T-helper 2 cell treated with Interferon-gamma antibody and Interleukin-4, amounts not matched to agents 100 ng/mL and 5 ng/mL, for 36 hours (primary cell): ENCODE measurements around the gene RPTOR. TPM values are rescaled to one million over a fixed set of nuclear protein-coding genes. Genes with fewer than 3 reads are reported as not detected.

Source experiments
- intact Hi-C: fragments of 100-400 bp; cut with micrococcal nuclease; formaldehyde crosslinking; loops from one replicate; pipeline ENCODE4 v1.15.1; 2023
- total RNA-seq: library from RNA; stranded (reverse); gene quantifications from 2 replicates; pipeline ENCODE4 v1.2.3, GENCODE V29; 2022

Gene RPTOR
- total RNA-seq, 1 donor from 2014 or later, result 78.5 TPM

DNA sequence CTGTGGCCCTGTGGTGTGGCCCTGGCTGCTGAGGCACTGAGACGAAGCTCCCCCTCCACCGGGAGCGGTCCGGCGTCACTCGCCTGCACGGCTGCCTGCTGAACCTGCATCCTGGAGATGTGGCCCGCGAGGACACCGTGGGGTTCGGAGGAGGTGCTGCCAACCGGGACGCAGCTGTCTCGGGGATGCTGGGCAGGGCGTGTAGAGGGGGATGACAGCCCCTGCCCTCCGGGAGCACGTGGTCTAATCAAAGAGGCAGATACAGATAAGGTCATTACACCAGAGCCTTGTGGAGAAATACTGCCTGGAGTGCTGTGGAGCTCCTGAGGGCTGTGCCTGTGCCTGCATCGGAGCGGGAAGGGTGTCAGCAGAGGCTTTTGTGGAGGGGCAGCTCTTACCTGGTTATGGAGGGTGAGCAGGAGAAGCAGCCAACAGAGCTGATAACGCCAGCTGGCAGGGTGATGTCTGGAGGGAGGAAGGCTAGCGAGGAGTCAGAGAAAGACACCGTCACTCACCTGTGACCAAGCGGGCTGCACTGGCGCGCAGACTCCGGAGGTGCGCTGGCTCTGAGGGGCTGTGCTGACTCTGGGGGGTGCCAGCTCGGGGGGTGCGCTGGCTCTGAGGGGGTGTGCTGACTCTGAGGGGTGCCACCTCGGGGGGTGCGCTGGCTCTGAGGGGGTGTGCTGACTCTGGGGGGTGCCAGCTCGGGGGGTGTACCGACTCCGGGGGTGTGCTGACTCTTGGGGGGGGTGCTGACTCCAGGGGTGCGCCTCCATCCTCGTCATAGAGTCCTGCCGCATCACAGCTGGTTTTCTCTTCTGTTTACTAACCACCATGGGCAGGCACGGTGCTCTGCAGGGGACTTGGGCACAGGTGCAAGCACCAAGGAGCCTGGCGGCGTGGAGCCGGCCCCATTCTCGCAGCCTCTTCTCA, 342.3 kb downstream of the RPTOR start:
- intact Hi-C loops, result no loop called here

DNA sequence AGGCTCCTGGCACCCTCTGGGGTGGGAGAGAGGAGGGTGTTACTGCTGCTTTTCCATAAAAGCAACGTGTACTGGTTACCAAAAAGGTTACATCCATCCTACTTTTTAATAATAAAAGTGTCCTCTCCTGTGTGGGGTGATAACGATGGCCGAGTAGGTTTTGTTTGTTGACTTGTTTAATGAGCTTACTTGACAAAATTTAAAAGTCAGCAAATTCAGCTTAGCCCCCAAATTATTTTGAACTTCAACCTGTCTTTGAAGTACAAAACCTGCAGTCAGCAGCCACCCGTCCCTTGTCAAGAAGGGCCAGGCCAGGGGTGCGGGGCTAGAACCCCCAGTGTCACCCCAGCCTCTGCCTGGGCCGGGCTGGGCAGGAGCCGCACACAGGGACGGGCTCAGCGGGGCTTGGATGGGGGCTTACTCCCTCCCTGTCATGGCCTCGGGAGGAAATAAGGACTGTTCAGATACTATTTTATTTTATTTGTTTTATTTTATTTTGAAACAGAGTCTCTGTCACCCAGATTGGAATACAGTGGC, 343.1 kb downstream of the RPTOR start:
- intact Hi-C loops, result no loop called here

DNA sequence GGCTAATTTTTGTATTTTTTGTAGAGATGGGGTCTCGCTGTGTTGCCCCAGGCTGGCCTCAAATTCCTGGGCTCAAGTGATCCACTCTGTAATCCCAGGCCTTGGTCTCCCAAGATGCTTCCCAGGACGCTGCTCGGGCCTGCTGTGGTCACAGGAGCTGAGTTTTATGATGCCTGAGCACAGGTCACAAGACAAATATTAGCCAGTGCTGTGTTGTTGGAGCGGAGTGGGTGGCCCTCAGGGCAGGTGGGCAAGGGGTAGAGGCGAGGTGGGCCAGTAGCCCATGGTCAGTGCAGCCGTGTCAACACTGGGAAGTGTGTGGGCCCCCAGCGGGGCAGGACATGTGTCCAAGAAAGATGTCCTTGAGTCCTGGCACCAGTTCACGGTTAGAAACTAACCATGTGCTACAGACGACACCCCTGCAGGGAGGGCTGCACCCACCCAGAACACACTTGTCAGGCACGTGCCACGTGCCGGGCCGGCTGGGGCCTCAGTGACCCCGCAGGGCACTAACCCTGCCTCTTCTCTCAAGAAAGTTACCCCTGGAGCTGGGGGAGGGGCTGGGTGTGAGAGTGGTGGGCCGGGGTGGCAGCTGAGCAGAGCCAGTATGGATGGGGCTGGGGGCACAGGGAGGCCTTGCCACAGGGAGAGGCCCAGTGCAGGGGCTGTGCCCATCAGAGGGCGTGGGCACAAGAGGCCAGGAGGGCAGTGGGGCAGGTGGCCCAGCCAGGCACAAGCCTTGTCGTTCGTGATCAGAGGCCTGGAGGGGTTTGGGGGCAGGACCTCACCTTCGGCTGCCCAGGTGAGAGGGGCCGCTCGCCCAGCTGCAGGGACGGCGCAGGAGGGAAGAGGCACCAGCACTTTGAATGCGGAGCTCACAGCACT, 343.9 kb downstream of the RPTOR start:
- intact Hi-C loops, result no loop called here

DNA sequence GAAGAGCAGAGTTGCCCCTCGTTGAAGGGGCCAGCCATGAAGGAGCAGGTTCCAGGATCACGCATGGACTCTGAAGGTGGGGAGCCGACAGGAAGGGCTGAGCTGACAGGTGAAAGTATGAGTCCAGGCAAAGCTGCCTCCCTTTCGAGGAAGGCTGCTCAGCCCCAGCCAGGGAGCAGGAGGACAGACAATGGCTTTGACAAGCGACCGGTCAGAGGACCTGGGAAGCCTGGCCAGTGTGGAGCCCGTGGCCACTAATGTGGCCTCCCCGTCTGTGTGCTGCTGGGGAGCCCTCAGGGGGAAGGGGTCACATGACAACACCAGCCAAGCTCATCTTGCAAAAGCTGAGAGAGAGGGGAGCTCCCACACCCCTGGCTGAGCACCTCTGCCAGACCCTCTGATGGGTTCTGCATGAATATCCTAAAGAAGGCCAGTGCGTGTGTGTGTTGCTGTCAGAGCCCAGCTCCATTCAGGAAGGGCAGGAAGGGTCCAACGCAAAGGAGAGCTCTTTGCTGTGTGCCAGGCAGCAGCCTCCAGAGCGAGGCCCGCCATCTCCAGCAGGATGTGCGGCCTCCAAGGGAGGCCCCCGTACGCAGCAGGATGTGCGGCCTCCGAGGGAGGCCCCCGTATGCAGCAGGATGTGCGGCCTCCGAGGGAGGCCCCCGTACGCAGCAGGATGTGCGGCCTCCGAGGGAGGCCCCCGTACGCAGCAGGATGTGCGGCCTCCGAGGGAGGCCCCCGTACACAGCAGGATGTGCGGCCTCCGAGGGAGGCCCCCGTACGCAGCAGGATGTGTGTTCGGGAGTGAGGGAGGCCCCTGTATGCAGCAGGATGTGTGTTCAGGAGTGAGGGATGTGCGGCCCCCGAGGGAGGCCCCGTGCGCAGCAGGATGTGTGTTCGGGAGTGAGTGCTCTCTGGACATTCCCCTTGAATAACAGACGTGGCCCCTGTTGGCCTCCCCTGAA, 344.9 kb downstream of the RPTOR start:
- intact Hi-C loops, result loop anchor here (2.0 to 10.0 kb wide), 4 partner anchors 49 to 315 kb away; no protein-coding TSS in a partner anchor

DNA sequence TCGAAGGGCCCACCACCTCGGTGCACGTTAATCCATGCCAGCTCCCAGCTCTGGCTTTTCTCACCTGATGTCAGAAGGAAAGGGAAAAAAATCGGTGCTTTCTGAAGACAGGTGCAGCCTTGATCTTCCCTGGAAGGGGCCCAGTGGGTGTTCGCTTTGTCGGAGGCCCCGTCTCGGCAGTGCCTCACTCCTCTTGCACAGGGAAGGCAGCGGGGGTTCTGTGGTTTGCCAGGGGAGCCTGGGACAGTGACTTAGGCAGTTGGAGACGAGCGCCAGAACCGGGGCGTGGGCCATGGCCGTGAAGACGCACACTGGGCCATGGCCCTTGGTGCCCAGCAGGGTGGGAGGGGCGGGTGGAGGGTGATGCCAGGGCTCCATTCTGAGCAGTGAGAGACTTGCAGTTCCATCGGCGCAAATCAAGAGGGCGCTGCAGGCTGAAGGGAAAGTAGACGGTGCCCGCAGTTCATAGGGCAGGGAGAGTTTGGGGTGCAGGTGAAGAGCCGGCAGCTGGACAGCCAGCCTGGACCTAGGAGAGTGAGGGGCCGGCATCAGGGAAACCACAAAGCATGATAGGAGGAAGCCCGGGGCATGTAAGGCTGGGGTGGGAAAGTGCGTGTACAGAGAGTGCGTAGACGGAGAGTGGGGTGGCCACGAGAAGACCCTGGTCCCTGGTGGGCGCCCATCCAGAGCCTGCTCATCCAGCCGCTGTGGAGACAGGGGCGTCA, 345.7 kb downstream of the RPTOR start:
- intact Hi-C loops, result loop anchor here (2.0 to 10.0 kb wide), 4 partner anchors 48 to 316 kb away; no protein-coding TSS in a partner anchor

DNA sequence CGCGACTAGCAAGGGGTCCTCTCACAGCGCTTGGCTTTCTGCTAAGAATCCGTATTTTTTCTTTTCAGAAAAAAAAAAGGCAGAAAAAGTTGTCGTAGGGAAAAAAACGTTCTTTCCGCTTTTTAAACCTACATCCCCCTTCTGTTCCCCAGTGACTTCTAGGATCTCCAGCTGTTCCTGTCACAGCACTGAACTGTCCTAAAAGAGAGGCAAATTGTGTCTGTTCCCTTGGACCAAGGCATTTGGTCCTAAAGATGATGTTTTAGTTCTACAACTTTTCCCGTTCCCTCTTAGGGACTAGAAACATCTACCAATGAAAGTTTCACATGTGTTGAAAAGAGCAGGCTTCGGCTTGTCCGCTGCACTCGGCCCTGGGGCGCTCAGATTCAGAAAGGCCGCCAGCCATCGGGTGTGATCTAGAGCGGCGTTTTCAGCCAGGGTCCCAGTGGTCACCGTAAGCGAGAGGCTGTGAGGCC, 346.3 kb downstream of the RPTOR start:
- intact Hi-C loops, result loop anchor here (1.0 to 10.0 kb wide), 5 partner anchors 14 to 316 kb away; no protein-coding TSS in a partner anchor

DNA sequence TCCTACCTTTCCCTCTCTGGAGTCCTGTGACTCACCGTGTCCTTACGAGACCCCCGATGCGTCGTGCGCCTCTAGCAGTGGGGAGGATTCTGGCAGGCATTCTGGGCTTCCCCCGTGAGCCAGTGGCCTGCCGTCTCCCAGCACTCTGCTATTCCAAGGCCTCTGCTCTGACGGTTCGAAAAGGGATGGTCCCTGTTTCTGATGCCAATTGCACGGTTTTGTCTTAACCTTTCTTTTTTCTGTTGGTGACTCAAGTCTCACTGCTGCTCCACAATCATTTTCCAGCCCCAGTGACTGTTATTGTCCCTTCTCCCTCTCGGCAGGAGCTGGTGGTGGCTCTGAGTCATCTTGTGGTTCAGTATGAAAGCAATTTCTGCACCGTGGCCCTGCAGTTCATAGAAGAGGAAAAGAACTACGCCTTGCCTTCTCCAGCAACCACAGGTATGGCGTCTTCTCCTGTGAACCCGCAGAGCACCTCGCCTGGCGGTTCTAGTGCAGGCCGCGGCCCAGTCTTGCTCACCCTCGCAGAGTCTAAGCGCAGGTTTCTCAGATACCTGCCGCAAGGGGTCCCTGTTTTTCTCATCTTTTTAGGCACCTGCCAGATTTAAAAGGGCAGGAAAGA, 346.9 kb downstream of the RPTOR start:
- intact Hi-C loops, result loop anchor here (1.0 to 10.0 kb wide), 8 partner anchors 14 to 437 kb away; no protein-coding TSS in a partner anchor

DNA sequence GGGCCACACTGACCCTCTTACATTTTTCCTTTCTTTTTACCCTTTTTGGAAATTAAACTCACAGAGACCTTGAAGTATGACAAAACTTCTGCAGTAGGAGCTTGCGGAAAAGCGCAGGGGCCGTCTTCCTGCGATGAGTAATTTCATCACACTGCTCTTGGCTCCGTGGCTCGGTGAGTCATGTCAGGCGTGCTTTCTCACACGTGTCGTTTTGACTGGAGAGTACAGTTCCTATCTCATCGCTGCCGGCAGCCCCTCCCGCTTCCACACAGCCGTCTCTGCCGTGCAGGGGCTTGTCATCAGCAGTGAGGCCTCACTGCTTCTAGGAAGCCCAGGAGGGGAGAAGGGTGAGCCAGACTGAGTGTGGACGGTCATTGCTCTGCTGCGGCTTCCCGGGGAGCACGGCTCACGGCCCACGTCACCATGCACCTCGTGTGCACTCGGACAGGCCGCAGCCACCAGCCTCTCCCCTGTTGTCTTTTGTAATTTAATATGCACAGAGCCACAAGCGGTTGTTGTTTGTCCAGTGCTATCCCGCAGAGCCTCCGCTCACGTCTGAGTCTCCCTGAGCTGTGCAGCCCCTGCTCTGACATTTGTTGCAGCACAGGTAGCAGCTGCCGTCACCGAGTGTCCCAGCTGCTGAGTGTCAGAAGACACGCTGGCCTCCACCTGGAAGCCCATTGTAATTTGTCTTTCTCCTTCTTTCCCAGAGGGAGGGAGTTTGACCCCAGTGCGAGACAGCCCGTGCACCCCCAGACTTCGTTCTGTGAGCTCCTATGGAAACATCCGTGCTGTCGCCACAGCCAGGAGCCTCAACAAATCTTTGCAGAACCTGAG, 347.6 kb downstream of the RPTOR start:
- intact Hi-C loops, result loop anchor here (1.0 to 10.0 kb wide), 6 partner anchors 26 to 438 kb away; no protein-coding TSS in a partner anchor

DNA sequence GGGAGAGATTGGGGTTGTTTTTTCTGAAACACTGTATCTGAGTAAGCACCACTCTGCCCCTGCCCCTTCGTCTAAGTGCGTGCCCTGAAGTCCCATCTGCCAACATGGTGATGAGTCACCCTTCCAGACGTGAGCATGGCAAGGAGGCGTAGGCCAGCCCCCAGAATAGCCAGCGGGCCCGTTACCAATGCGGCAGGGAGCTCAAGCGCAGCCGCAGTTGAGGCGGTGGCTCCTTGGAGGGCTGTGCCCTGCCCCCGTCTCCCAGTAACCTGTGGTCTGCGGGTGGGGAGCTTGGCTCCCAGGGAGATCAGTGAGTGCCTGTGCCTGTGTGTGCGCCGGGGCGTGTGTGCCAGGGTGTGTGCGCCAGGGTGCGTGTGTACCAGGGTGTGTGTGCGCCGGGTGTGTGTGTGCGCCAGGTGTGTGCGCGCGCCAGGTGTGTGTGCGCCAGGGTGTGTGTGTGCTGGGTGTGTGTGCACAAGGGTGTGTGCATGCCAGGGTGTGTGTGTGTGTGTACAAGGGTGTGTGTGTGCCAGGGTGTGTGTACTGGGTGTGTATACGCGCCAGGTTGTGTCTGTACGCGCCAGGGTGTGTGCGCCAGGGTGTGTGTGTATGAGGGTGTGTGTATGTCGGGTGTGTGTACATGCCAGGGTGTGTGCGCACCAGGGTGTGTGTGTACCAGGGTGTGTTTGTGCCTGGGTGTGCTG, 348.4 kb downstream of the RPTOR start:
- intact Hi-C loops, result loop anchor here (1.0 to 10.0 kb wide), 6 partner anchors 27 to 439 kb away; no protein-coding TSS in a partner anchor

DNA sequence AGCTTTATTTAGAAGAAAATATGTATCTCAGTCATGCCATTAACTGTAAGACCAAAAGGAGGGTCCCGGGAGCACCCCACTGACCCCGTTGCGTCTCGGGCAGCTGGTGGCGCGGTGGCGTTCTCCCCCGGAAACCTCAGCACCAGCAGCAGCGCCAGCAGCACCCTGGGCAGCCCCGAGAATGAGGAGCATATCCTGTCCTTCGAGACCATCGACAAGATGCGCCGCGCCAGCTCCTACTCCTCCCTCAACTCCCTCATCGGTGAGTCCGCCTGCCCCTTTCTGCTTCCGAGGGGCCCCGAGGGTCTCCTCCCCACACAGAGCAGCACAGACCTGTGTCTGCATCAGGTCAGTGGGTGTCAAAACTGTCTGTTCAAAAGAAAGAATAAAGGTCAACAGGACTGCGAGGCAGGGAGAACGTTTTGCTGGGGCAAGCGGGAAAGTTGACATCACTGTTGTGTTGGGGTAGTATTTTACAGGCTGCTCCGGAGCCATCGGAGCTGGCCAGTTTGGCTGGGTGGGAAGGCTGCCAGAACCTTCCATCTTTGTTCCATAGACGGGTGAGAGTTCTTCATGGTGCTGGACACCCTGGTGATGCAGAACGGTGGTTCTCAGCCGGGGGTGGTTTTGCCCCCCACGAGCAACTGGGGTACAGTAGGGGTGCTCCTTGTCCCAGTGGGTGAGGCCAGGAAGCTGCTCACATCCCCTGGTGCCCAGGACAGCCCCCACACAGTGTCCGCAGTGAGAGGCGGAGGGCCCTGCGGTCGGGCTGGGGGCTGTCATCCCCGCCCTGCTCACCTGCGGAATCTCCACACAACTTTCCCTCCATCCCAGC, 349.2 kb downstream of the RPTOR start:
- intact Hi-C loops, result loop anchor here (5.0 to 10.0 kb wide), 3 partner anchors 112 to 319 kb away; no protein-coding TSS in a partner anchor

DNA sequence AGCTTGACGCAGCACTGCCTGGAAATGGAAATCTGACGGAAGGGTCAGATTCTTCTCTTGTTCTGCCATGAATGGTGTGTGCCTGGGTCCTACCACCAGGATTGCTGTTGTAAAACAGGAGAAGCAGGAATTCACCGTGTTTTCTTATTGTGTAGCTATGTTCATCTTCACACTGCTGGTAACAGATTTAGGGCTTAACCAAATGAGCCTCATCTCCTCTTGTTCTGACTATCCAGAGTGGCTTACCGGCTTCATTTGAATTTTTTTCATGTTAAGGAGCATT, 349.7 kb downstream of the RPTOR start:
- intact Hi-C loops, result loop anchor here (5.0 to 10.0 kb wide), 3 partner anchors 112 to 320 kb away; no protein-coding TSS in a partner anchor

DNA sequence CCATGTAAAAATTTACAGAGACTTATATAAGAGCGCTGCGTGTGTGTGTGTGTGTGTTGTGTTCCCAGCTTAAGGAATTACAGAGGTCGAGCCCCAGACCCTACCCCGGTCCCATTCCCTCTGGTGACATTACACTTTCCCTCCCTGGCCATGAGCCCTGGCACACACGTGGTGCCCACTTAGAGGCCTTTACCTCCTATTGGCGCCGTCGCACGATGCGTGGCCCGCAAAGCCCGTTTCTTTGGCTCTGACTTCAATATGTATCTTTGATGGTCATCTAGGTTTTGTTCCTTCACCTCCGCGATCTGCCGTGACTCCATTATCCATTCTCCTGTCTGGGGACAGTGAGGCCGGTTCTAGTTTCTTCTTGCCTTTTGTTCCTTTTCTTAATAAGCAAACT, 350.1 kb downstream of the RPTOR start:
- intact Hi-C loops, result loop anchor here (5.0 to 10.0 kb wide), 4 partner anchors 112 to 357 kb away; no protein-coding TSS in a partner anchor

DNA sequence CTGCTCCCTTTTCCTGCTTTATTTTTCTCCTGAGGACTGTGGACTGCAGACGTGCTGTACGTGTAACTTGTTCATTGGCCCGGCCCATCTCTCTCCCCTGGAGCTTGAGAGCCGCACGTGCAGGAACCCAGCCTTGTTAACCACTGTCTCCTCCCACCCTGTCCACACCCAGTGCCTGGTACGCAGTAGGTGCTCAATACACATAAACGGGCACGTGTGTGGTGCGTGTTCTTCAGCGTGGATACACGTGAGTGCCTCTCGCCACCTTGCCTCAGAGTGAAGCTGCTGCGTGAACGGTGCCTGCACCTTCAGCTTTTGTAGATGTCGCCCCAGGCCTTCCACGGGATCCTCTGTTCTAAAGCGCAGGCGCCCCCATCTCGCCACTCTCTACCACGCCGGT, 350.7 kb downstream of the RPTOR start:
- intact Hi-C loops, result loop anchor here (5.0 to 10.0 kb wide), 2 partner anchors 321 to 358 kb away; no protein-coding TSS in a partner anchor

DNA sequence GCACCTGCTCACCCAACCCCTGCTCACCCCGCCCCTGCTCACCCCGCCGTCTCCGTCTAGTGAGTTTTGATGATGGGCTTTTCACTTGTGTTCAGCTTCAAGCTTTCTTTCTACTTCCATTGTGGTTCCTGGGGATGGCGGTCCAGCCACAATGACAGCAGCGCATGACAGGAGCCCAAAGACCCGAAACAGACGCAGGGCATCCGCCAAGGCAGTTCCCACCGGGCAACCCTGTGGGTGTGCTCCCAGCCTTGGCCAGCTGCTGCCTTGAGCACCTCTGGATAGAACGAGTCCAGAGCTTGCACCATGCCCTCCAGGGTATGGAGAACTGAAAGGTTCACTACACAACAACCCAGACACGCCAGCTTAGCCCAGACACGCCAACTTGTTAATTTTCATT, 354.1 kb downstream of the RPTOR start:
- intact Hi-C loops, result loop anchor here (1.0 to 10.0 kb wide), 4 partner anchors 31 to 471 kb away; no protein-coding TSS in a partner anchor

DNA sequence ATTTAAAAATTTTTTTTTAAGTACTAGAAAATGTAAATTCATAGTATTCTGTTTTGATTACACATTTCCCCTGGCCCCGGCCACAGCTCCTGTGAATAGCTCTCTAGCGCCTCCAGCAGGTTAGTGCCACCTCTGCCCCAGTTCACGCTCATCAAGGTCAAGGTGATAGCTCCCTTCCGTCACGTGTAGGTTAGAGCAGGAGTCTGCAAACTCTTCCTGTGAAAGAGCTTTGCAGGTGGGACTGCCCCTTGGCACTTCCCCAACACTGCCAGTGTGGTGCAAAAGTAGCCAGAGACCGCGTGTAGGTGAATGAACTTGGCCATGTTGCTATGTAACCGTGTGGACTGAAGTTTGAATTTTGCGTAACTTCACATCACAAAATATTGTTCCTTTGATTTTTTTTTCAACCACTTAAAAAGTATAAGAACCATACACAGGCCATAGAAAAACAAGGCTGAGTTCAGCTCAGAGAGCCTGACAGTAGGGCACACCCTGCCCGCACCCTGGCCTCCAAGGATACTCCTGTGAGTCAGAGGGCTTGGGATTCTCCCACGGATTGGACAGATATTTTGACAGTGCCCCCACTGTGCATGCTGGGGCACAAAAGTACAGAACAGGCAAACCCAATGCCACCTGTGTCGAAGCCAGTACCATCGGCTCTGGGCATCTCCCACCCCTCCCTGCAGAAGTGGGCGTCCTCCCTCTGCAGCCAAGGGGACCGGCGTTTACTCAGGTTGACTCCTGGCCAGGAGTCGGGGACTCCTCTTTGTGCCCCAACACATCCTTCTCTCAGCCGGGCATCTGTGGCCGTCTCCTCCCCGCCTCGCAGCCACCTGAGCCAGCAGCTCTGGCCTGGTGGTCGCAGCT, 355.0 kb downstream of the RPTOR start:
- intact Hi-C loops, result loop anchor here (1.0 to 10.0 kb wide), 4 partner anchors 32 to 472 kb away; no protein-coding TSS in a partner anchor
